Fibroblast of skin of left biceps (primary cell): ENCODE results near the gene MTRFR.
A peak's percentile ranks its signal among the peaks of the same experiment; 100 is the strongest.
"Not testable (repeated sequence)": the region's sequence is repeated elsewhere in the genome, so short reads cannot be mapped to it uniquely, and the experiment has no call there.

Experiments used
- DNase-seq, 2 experiments: peaks; one replicate each; pipeline ENCODE4 v3.0.0-alpha.2; 2013; ENCODE audit warnings: low read depth in 2 of 2

MTRFR gene

GRCh38 chr12:123232807-123233504 is at the start of gene MTRFR, which contains the start of gene MPHOSPH9:
Gene MTRFR, plus strand, starts transcription at chr12:123233436. Its CDS starts 20,239 bp downstream, at chr12:123253675.
Gene MPHOSPH9, minus strand, starts transcription at chr12:123233141. Its CDS starts 2,777 bp downstream, at chr12:123230364.
- peak; percentile 99 for DNase-seq

- no peak for DNase-seq
These were observed 45.6 kb upstream of the MTRFR start for GRCh38 chr12:123187637-123188036.

DNA sequence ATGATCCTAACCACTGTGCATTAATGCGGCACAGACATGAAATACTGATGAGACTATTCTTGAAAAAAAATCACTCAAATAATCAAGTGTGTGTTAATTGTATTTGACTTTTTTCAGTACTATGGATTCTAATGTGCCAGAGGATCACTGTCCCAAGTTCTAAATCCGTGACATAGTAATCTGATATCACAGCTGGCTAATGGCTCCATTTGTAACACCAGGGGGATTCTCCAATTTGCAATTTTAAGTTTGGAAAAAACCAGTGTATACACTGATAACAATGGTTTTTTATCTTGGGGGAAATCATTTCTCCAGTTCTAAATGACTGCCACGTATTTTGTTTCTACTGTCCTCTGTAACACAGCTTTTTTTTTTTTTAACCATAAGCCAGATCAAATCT is 33.3 kb upstream of the MTRFR start:
- no peak for DNase-seq

GRCh38 chr12:123200414-123200813 is 32.8 kb upstream of the MTRFR start:
- no peak for DNase-seq

GRCh38 chr12:123206794-123207193 is 26.4 kb upstream of the MTRFR start:
- DNase-seq: not testable (repeated sequence)

DNA sequence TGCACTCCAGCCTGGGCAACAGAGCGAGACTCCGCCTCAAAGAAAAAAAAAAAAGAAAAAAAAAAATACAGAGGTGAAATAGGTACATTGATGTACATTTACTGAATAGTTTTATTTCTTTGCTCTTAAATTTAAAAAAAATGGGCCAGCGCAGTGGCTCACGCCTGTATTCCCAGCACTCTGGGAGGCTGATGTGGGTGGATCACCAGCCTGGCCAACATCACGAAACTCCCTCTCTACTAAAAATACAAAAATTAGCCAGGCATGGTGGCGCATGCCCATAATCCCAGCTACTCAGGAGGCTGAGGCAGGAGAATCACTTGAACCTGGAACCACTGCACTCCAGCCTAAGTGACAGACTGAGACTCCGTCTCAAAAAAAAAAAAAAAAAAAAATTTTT is 25.4 kb upstream of the MTRFR start:
- not testable (repeated sequence) for DNase-seq

DNA sequence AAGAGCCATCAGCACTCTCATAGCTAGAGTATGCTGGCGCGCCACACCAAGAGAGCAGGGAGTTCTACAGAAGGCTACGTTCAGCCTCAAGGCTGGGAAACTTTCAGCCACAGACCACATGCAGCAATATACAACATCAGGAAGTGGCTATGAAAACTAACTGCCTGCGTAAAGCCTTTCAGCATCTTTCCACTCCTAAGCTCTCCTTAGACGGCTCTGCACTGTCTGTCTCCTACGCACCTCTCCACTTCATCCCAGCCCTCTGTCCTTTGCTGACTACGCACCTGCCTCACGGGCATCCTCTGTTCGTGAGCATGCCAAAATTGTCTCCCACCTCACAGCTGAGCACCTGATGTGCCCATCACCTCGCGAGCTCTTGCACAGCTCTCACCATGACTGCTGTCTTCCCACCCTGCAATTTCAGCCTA is 10.0 kb upstream of the MTRFR start:
- no peak for DNase-seq

DNA sequence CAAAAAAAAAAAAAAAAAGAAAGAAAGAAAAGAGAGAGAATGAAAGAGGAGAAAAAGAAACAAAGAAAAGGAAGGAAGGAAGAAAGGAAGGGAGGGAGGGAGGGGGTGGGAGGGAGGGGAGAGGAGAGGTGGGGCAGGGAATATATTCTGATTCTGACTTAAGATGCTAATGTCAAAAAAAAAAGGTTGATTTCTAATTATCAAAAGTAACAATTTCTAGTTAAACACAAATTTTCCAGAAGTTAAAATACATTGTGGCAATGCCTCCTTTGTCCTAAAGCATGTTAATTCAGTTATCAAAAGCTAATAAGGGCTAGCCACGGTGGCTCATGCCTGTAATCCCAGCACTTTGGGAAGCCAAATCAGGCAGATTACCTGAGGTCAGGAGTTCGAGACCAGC is 7.8 kb upstream of the MTRFR start:
- no peak for DNase-seq

GRCh38 chr12:123227581-123228258 is 5.5 kb upstream of the MTRFR start:
- DNase-seq: no peak

DNA sequence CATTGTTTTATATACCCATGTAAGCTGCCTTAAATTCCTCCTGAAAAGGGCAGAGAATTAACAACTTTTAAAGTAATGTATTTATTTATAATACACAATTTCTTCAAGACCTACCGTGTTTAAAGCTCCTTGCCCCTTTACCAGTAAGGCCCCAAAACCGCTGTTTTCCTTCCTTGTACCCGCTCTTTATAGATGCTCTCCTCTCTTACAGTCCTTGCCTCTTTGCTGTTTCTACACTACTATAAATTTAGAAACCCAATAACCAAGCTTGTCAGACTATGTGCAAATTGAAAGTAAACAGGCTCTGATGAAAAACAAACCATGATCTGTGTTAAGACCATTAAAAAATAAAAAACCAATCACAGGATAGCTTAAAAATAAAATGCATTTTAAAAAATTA is 4.2 kb upstream of the MTRFR start:
- DNase-seq: no peak

- DNase-seq: no peak
These were observed 1.3 kb upstream of the MTRFR start for GRCh38 chr12:123231931-123232330.

GRCh38 chr12:123232472-123232806 is 797 bp upstream of the MTRFR start:
- DNase-seq: no peak

DNA sequence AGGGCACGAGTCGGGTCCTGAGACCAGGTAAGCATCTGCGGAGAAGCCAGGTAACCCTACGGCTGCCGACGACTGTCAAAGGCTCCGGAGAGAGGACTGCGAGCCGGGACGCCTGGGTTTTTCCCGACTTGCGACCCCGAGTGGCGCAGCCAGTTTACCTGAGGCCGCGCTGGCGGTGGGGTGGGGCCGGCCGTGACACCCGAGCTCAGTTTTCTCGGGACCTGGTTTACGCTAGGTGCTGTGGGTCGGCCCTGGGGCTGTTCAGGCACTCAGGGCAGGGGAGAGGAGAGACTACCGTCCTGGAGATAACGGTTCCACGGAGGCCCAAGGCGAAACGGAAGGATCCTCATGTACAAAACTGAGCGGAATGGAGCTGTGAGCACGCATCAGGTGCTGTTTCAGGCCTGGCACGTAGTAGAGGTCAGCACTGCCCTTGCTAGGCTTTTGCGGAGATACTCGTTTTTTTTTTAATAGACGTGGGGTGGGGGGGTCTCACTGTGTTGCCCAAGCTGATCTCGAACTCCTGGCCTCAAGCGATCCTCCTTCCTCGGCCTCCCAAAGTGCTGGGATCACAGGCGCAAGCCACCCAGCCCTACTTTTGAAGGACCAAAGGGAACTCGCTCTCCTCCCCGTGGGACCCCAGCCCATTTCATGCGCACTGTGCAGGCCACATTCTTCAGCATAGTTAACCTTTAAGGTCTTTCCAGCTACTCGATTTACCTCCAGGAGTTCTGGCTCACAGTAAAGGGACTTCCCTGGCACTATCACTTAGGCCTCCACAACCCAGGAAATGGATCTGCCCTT is 471 bp downstream of the MTRFR start:
- DNase-seq: no peak

GRCh38 chr12:123237646-123238329 is 4.6 kb downstream of the MTRFR start:
- DNase-seq: peak; percentile 25 to 30

GRCh38 chr12:123238330-123238682 is 5.1 kb downstream of the MTRFR start:
- no peak for DNase-seq

GRCh38 chr12:123238961-123239360 is 5.7 kb downstream of the MTRFR start:
- no peak for DNase-seq

GRCh38 chr12:123242116-123242904 is 9.1 kb downstream of the MTRFR start:
- no peak for DNase-seq

DNA sequence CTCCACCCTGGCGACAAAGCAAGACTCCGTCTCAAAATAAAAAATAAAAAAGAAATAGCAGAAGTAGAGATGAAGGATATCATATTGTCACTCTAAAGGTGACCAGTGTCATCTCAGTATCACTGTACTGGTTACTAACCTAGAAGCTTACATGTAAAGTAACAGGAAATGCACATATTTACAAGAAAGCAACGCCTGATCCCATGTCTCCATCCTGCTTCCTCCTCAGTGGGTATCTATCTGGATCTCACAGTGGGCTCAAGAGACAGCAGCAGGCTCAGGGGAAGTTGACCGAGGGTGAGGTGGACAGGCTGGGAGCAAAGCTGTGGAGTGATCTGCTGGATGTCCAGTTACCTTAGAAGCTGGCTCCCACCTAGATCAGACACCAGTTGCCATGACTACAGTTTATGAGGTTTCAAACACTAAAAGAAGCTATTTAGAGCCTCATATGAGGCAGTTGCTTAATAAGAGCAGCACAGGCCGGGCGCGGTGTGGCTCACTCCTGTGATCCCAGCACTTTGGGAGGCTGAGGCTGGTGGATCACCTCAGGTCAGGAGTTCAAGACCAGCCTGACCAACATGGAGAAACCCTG is 10.5 kb downstream of the MTRFR start:
- DNase-seq: no peak

- DNase-seq: no peak
These were observed 12.4 kb downstream of the MTRFR start for GRCh38 chr12:123245678-123246077.

- DNase-seq: not testable (repeated sequence)
These were observed 14.9 kb downstream of the MTRFR start for GRCh38 chr12:123248129-123248528.
